OCI-LY7 (cell line): ENCODE data around the gene ANKZF1. TPM values are rescaled to one million over a fixed set of nuclear protein-coding genes. Genes with fewer than 3 reads are reported as not detected.

Experiments
- BruUV-seq: library from RNA; stranded (reverse); fragments of 400-500 nt; replicated peaks from 2 replicates; lab custom pipeline; 2021; lab: Mats Ljungman, UMichigan
- CTCF ChIA-PET: fragments of 300-600 bp; sonication (Branson Sonifier 250); formaldehyde crosslinking; loops from one replicate; lab custom pipeline; 2022; ENCODE audit warnings: antibody characterized with exemption; ENCODE audit not compliant: unreplicated experiment; lab: Charles Lee
- POLR2A ChIA-PET: fragments of 300-600 bp; sonication (Branson Sonifier 250); formaldehyde crosslinking; loops from one replicate; lab custom pipeline; 2022; ENCODE audit warnings: antibody characterized with exemption; lab: Charles Lee
- DNase-seq: peaks from one replicate; pipeline ENCODE4 v3.0.0-alpha.2; 2015; ENCODE audit warnings: low spot score
- H2AFZ ChIP-seq: fragments of 200-600 bp; sonication (generic), shearing (Covaris generic); 2 replicates; pipeline ENCODE4 v1.6.1; 2014; ENCODE audit warnings: mild to moderate bottlenecking, antibody characterized with exemption, low read length, moderate library complexity
- H3K27ac ChIP-seq: fragments of 200-600 bp; sonication (generic); 2 replicates; pipeline ENCODE4 v1.5.1; 2014; ENCODE audit warnings: mixed run types, low read depth, mild to moderate bottlenecking, moderate library complexity, low read length, inconsistent platforms; ENCODE audit not compliant: poor library complexity, severe bottlenecking
- H3K36me3 ChIP-seq: fragments of 200-600 bp; sonication (generic); 2 replicates; pipeline ENCODE4 v1.6.1; 2014; ENCODE audit warnings: mild to moderate bottlenecking, antibody characterized with exemption, low read length, moderate library complexity, mixed read lengths; ENCODE audit not compliant: insufficient read depth
- H3K4me1 ChIP-seq: fragments of 200-600 bp; sonication (generic); 2 replicates; pipeline ENCODE4 v1.5.1; 2014; ENCODE audit warnings: mild to moderate bottlenecking, low read length; ENCODE audit not compliant: insufficient read depth, poor library complexity, severe bottlenecking
- H3K4me2 ChIP-seq: fragments of 200-600 bp; sonication (generic); 2 replicates; pipeline ENCODE4 v1.6.1; 2014; ENCODE audit warnings: mild to moderate bottlenecking, low read length
- H3K4me3 ChIP-seq: fragments of 200-600 bp; sonication (generic); 2 replicates; pipeline ENCODE4 v1.5.1; 2014; ENCODE audit warnings: mild to moderate bottlenecking, low read depth, low read length; ENCODE audit not compliant: poor library complexity, severe bottlenecking
- H3K79me2 ChIP-seq: fragments of 200-600 bp; sonication (generic); 2 replicates; pipeline ENCODE4 v1.6.1; 2016; ENCODE audit warnings: low read depth, mild to moderate bottlenecking, low read length, moderate library complexity, mixed read lengths; ENCODE audit not compliant: insufficient read depth
- H3K9me2 ChIP-seq: fragments of 200-600 bp; sonication (generic); 2 replicates; pipeline ENCODE4 v1.6.1; 2016; ENCODE audit warnings: mild to moderate bottlenecking, low read length, mixed read lengths; ENCODE audit not compliant: insufficient read depth
- H3K9me3 ChIP-seq: fragments of 200-600 bp; sonication (generic); 2 replicates; pipeline ENCODE4 v1.6.1; 2014; ENCODE audit warnings: mild to moderate bottlenecking, mixed run types, low read length, mixed read lengths
- H4K20me1 ChIP-seq: fragments of 200-600 bp; sonication (generic); 2 replicates; pipeline ENCODE4 v1.6.1; 2014; ENCODE audit warnings: mild to moderate bottlenecking, antibody characterized with exemption, low read length, moderate library complexity, mixed read lengths; ENCODE audit not compliant: insufficient read depth
- CTCF ChIP-seq: fragments of 200-600 bp; sonication (generic); conservative IDR thresholded peaks from 2 replicates; pipeline ENCODE4 v1.5.1; 2014; ENCODE audit warnings: mild to moderate bottlenecking, antibody characterized with exemption, low read length, moderate library complexity, mixed read lengths
- EZH2phosphoT487 ChIP-seq: fragments of 200-600 bp; sonication (generic); IDR thresholded peaks from 2 replicates; pipeline ENCODE4 v1.6.1; 2018; ENCODE audit warnings: low read depth, borderline replicate concordance, mild to moderate bottlenecking, mixed run types, antibody characterized with exemption, low read length, moderate library complexity, mixed read lengths
- intact Hi-C: fragments of 100-400 bp; cut with micrococcal nuclease; formaldehyde crosslinking; loops from one replicate; pipeline ENCODE4 v1.10.0; 2022; ENCODE audit not compliant: unreplicated experiment
- total RNA-seq, 2 experiments: library from RNA; depleted of rRNA in 1 of 2; stranded (reverse); fragments of >200 nt in 1 of 2; shearing (Covaris generic) in 1 of 2; gene quantifications; 2 replicates each; pipeline ENCODE4 v1.2.3, GENCODE V29; 2014 to 2022

The ANKZF1 gene
- total RNA-seq, 2 experiments from 2014 or later = 57.8 to 82.4 TPM

DNA sequence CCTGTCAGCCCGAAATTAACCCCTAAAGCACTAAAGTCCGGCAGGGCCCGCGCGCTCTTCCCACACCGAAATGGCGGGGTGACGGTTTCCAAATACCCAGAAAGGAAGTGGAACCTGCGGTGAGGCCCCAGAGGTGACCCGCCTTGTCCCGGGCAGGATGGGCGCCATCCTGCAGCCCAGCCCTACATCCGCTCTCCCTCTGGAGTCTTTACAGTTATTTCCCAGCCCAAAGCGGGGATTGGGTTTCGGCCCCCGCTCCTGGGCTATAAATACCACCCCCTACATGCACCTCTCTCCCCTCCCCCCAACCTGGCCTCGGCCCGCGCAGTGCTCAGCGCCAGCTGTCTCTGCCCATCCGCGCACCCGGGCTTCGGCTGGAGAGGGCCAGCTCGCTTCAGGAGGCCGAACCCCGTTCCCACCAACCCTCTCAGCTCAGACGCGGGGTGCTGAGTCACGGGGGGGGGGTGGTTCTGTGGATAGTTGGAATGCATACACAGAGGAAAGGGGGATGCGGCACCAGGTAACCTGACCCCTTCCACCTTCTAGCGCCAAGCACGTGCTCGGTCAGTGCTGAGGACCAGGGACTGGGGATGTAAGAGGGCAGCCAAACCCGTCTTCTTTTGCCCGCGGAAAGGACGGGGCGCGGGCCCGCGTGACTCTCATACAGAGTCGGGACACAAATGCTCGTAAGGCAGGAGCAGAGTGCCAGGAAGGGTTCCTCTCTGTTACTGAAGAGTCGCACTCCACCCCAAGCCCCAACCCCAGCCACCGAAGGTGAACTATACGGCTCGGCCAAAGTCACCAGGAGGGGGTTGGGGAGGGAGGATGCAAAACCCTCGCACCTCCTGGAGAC, 23.5 kb downstream of the ANKZF1 start, which contains the start of gene TUBA4B:
Gene TUBA4B, plus strand, starts transcription at position 344 of the 853 bp plus-strand sequence. Its CDS starts 165 bp downstream, at position 509.
- Histone ChIP-seq H3K4me1 (peaks cover 56% of the 10 kb centered on the region), H3K9me3 (no peaks in the 10 kb centered on the region), H3K4me2 (peak within 1 kb of the TSS; percentile 93), H3K27ac (peak within 1 kb of the TSS; percentile 96), H3K36me3 (peaks cover 38% of the 10 kb centered on the region), H3K4me3 (peak within 1 kb of the TSS; percentile 87), H2AFZ (peak within 1 kb of the TSS; percentile 49; the same call in 1 of the 2 replicates), H4K20me1 (no peaks in the 10 kb centered on the region), H3K9me2 (no peaks in the 10 kb centered on the region), H3K79me2 (peaks cover 36% of the 10 kb centered on the region)
- no peak for TF ChIP-seq CTCF
- TF ChIP-seq EZH2phosphoT487 = no peak
- peak; percentile 65 for DNase-seq
- ChIA-PET POLR2A (interaction anchor here (0.6 to 2.3 kb wide), 14 partner anchors 9 to 689 kb away, joined by 3 to 8 read pairs (median 4); partner anchors contain the start of genes ANKZF1, ATG9A, CNPPD1 and DNAJB2), CTCF (interaction anchor here (2.6 kb wide), 1 partner anchor 25 kb away, joined by 7 read pairs; the partner anchor contains the start of gene DNAJB2)
- intact Hi-C loops = loop anchor here (1.0 to 10.0 kb wide), 3 partner anchors 26 to 358 kb away; partner anchors contain the start of genes CNPPD1 and DNAJB2
- no TSS peak for BruUV-seq

DNA sequence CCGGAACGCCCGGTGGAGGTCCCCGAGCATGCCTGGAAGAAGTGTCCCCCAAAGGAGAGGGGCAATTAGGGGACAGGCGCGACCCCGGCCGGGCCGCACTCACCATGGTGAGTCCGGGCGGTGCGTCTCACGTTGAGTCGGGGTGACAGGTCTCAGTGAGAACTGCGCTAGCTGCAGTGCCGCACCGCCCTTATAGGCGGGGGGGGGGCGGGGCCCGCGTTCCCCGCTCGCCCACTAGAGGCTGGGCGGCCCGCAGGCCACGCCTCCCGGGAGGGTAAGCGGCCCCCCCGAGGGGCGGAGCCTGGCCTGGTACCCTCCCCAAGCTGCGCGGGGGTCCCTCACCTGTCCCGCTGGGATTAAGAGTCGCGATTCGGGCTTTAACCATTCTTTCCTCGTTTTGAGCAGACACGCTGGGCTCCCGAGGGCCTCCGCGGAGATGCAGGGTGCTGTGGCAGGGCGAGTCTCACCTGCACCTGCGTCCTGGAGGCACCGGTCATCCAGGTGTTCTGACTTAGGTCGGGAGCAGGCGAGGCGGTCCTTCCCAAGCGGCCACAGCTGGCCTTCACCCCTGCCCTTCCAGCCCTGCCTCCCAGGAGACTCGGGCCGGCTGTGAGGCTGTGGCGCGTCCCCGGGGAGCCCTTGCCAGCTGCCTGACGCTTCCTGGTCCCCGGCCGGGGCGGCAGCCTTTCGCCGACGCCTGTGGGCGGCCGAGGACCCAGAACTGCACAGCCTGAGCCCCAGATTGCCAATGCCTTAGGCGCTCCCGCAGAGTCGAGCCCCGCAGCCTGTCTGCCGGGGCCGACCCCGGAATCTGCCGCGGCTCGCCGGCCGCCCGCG, 24.4 kb downstream of the ANKZF1 start, which contains the start of gene TUBA4A:
Gene TUBA4A, minus strand, starts transcription at position 166 of the 837 bp plus-strand sequence. Its CDS starts 60 bp downstream, at position 106.
- Histone ChIP-seq H2AFZ (peak within 1 kb of the TSS; percentile 49; the same call in 1 of the 2 replicates), H3K9me3 (no peaks in the 10 kb centered on the region), H3K9me2 (no peaks in the 10 kb centered on the region), H4K20me1 (no peaks in the 10 kb centered on the region), H3K4me2 (peak within 1 kb of the TSS; percentile 93), H3K4me3 (peak within 1 kb of the TSS; percentile 87), H3K4me1 (peaks cover 47% of the 10 kb centered on the region), H3K79me2 (peaks cover 28% of the 10 kb centered on the region), H3K27ac (peak within 1 kb of the TSS; percentile 96), H3K36me3 (peaks cover 29% of the 10 kb centered on the region)
- POLR2A ChIA-PET = interaction anchor here (0.6 to 2.3 kb wide), 7 partner anchors 9 to 113 kb away, joined by 3 to 15 read pairs (median 5); partner anchors contain the start of genes ANKZF1, ATG9A, CNPPD1 and GLB1L
- CTCF ChIA-PET = interaction anchor here (2.6 kb wide), 1 partner anchor 24 kb away, joined by 7 read pairs; the partner anchor contains the start of gene DNAJB2
- intact Hi-C loops = loop anchor here (1.0 to 10.0 kb wide), 4 partner anchors 25 to 359 kb away; partner anchors contain the start of genes CNPPD1 and DNAJB2
- TF ChIP-seq CTCF = no peak
- TF ChIP-seq EZH2phosphoT487 = no peak
- no TSS peak for BruUV-seq
- peak; percentile 93 for DNase-seq
